GM19023 (cell line): ENCODE data around the gene TMTC1.

Experiments used
- ATAC-seq: cut with Tn5 transposase; IDR thresholded peaks from one replicate; pipeline ENCODE4 v1.9.1; 2021; ENCODE audit warnings: mild to moderate bottlenecking, moderate library complexity; ENCODE audit not compliant: unreplicated experiment

The TMTC1 gene

GRCh38 chr12:29625359-29625953 lies 158.3 kb downstream of the TMTC1 start:
- ATAC-seq = no peak

GRCh38 chr12:29622251-29622650 lies 161.5 kb downstream of the TMTC1 start:
- ATAC-seq = no peak

GRCh38 chr12:29620030-29620429 lies 163.7 kb downstream of the TMTC1 start:
- ATAC-seq = no peak

GRCh38 chr12:29617407-29617803 lies 166.3 kb downstream of the TMTC1 start:
- ATAC-seq = no peak

- ATAC-seq = no peak
Observed at GRCh38 chr12:29616664-29617406, 166.9 kb downstream of the TMTC1 start.

GRCh38 chr12:29614694-29615325 lies 168.9 kb downstream of the TMTC1 start:
- ATAC-seq = no peak

GRCh38 chr12:29612912-29613311 lies 170.8 kb downstream of the TMTC1 start:
- no peak for ATAC-seq

GRCh38 chr12:29611906-29612305 lies 171.8 kb downstream of the TMTC1 start:
- no peak for ATAC-seq

- no peak for ATAC-seq
Observed at GRCh38 chr12:29610473-29611170, 173.1 kb downstream of the TMTC1 start.

- no peak for ATAC-seq
Observed at GRCh38 chr12:29609431-29610215, 174.1 kb downstream of the TMTC1 start.

GRCh38 chr12:29608581-29608980 lies 175.2 kb downstream of the TMTC1 start:
- no peak for ATAC-seq

- ATAC-seq = no peak
Observed at GRCh38 chr12:29599381-29599780, 184.4 kb downstream of the TMTC1 start.

GRCh38 chr12:29595071-29595755 lies 188.5 kb downstream of the TMTC1 start:
- no peak for ATAC-seq

- ATAC-seq = no peak
Observed at GRCh38 chr12:29593001-29593400, 190.7 kb downstream of the TMTC1 start.

GRCh38 chr12:29591140-29592020 lies 192.4 kb downstream of the TMTC1 start:
- ATAC-seq = no peak

- no peak for ATAC-seq
Observed at GRCh38 chr12:29589851-29590250, 193.9 kb downstream of the TMTC1 start.

- no peak for ATAC-seq
Observed at GRCh38 chr12:29589286-29589820, 194.4 kb downstream of the TMTC1 start.

GRCh38 chr12:29582677-29583272 lies 201.0 kb downstream of the TMTC1 start:
- no peak for ATAC-seq

GRCh38 chr12:29582146-29582545 lies 201.6 kb downstream of the TMTC1 start:
- ATAC-seq = no peak
